Measurements from ENCODE around the gene PRPS1L1. TPM values are rescaled to one million over a fixed set of nuclear protein-coding genes. Genes with fewer than 3 reads are reported as not detected.

Gene PRPS1L1
- polyA plus RNA-seq, 1 donor, result not detected

DNA sequence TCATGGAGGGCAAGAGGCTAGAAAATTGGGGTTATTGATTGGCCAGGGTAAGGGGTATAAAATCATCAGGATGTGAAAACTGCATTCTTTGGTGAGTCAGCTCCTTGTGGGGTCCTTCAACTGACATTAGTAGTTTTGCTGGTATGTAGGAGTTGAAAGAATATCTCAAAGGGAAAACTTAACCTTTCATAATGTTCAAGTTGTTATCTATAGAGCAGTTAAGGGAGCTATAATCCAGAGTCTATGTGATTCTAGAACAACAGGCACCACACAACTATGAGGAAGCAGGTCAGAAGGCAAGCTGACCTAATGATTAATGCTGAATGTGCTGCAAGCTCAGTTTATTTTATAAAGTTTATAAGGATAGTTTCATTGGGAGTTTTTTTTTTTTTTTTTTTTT is 13.7 kb downstream of the PRPS1L1 start:
- no peak for DNase-seq

- no peak for DNase-seq
These were observed 23.3 kb downstream of the PRPS1L1 start for GRCh38 chr7:18004372-18004771.

GRCh38 chr7:18003286-18003994 is 24.2 kb downstream of the PRPS1L1 start:
- no peak for DNase-seq

GRCh38 chr7:17998692-17999091 is 29.0 kb downstream of the PRPS1L1 start:
- DNase-seq, result no peak

- no peak for DNase-seq
These were observed 31.0 kb downstream of the PRPS1L1 start for GRCh38 chr7:17996442-17997223.

DNA sequence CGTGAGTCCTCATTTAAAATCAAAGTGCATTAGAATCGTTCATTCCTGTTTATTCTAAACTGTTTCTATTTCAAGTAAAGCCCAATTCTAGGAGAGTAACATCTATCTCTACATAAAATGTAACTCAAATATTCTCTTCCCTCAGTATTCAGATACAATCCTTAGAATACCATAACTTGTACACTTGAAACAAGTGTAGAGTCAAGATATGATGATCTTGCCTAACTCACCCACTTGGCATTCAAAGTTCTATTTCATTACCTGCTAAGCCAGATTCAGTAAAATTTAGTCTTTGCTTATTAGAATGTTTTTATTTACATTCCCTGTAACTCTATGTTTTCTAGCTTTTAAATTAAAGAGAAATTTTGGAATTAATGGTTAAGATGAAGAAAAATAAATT is 31.6 kb downstream of the PRPS1L1 start:
- no peak for DNase-seq

DNA sequence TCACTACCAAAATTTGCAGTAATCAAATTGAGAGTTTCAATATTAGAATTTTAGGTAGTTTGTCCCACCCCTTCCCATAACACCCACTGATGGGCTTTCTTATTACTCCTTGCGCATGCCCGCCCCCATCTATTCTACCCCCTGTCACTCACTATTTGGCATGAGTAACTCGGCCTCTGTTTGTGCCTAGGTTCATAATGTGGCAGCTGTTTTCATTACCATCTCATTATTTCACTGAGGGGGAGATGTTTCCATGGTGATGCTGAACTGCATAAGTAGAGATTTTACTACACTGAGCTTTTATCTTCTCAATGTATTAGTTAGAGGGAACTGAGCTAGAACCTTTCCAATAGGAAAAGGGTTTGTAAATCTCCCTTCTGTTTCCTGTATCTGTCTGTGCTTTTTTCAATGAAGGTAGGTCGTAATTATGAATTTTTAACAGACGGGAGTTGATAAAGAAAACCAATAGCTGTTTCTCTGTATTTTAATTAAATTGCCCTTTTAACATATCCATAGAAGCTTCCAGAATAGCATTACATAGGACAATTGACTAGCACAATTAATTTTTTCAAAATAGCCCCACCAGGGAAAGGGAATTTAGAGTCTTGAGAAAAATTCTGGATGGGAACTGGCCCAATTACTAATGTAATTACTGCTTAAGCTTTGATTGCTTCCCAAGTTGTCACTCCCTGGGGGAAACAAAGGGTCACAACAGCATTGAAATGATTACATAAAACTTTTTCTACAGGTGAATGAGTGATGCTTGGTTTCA is 33.4 kb downstream of the PRPS1L1 start:
- DNase-seq, result no peak

DNA sequence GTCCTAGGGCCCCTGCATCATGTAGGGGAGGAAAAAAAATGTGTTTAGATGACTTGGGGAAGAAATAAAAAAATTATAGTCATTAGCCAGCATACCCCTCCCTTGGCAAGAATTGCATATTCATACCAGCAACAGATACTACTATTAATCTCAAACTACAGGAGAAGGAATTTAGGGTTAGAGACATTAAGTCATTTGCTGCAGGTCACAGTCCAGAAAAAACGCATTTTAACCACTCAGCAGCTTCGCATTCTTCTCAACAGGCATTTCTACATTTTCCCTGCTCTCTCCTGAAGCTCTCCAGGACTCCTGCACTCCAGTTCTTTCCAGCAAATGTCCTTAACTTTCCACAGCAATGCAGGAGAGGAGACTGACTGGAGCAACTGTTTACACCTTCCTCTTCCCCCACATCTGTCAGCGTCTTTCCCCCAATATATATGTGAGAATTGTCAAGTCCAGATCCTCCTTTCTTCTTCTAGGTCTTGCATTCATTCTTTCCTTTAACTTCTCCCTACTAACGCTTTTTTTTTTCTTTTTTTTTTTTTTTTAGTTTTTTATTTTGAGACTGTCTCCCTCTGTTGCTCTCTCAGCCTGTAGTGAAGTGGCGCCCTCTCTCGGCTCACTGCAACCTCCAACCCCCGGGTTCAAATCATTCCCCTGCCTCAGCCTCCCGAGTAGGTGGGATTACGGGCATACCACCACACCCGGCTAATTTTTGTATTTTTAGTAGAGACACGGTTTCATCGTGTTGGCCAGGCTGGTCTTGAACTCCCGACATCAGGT is 35.6 kb downstream of the PRPS1L1 start:
- DNase-seq, result no peak

- DNase-seq, result no peak
These were observed 36.9 kb downstream of the PRPS1L1 start for GRCh38 chr7:17990761-17991160.

- no peak for DNase-seq
These were observed 38.1 kb downstream of the PRPS1L1 start for GRCh38 chr7:17989546-17989945.

- no peak for DNase-seq
These were observed 38.8 kb downstream of the PRPS1L1 start for GRCh38 chr7:17988858-17989257.

DNA sequence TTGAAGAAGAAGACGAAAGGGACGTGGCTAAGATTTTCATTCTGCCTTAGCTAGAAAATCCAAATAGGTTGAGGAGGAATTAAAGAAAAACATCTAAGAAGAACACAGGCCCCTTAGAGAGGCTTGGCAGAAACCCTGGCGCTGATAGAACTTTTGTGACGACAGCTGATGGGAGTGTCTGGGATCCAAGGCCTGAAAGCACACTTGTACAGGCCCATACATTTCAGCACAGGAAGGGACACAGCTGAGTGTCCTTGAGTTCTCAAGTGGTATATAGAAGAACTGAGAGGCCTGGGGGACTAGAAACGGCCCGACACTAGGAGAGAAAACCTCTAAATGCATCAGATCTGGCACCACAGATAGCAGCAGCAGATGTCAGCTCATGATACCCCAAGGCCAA is 39.5 kb downstream of the PRPS1L1 start:
- DNase-seq, result no peak

GRCh38 chr7:17986851-17987250 is 40.8 kb downstream of the PRPS1L1 start:
- DNase-seq, result no peak

- no peak for DNase-seq
These were observed 42.0 kb downstream of the PRPS1L1 start for GRCh38 chr7:17985473-17986239.

DNA sequence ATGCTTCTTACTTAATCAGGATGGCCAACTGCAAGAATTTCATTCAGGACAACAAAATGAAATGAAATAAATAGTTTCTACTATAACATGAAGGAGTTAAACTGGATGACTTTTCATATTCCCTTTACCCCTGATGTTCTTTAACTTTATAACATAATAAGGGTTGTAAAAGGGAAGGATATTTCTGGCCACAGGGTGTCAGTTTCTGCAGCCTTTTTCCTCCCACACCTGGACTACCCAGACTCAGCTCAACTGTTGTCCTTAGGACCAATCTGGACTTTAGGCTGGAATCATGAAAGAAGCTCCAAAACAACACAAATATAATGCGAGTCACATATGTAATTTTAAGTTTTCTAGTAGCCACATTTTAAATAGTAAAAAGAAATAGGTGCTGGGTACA is 43.4 kb downstream of the PRPS1L1 start:
- no peak for DNase-seq

DNA sequence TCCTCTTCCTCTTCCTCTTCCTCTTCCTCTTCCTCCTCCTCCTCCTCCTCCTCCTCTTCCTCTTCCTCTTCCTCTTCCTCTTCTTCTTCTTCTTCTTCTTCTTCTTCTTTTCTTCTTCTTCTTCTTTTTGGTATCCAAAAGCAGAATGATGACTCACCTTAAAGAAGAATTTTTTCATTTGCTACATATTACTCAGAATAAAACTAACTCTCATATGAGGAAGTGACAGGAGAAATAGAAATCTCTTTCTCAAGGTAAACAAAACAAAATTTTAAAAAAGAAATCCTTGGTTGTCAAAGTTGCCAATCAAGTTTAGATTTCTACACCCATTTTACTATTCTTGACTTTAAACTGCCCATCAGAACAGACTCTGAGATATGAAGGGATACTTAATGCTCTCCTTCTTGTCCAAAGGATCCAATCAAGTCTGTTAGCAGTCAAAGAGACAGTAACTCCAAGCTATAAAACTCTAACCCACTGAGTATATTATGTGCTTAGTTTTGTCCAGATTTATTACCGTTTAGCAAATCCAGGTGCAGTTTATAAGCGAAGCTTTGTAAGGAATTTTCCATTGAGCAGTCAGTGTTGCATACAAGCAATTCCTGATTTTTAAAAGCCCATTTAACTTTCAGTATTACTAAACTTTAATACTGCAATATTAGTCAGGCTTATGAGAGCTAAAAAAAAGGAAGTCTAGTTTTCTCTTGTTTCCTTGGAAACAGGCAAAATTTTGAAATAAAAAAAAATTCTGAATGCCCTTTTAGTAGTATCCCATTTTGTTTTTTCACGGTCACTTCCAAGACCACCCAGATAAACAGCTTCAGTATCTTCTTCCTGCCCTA is 44.2 kb downstream of the PRPS1L1 start:
- DNase-seq, result no peak

DNA sequence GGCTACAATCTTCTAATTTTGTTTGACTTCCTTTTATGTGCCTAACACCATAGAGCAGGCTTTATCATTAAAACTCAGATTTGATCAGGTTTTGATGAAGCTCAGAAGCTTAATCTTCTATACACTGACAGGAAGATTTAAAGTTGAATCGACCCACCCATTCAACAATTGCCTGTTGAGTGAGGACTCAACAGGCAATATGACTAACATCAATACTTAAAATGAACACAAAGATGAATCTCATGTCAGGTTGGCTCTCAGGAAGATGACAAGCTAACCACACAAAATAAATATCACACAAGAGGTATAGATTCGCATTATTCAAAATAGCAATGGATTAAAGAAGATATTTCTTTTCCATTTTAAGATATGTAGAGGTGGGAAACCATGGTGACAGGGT is 50.7 kb downstream of the PRPS1L1 start:
- no peak for DNase-seq

Measured in hindlimb muscle (tissue), 1 donor.